GM23338 (cell line): ENCODE data around the gene DTNBP1. TPM values are rescaled to one million over a fixed set of nuclear protein-coding genes. Genes with fewer than 3 reads are reported as not detected.
A peak's percentile ranks its signal among the peaks of the same experiment; 100 is the strongest.

Experiments
- ATAC-seq: fragments of 200-7000 bp; cut with Tn5 transposase; 3 replicates; pipeline ENCODE4 v1.9.1; 2020
- DNase-seq: peaks from one replicate; pipeline ENCODE4 v3.0.0-alpha.2; 2015; ENCODE audit warnings: low spot score
- H2AFZ ChIP-seq: fragments of 200-600 bp; sonication (generic); 2 replicates; pipeline ENCODE4 v1.8.0; 2016; ENCODE audit warnings: antibody characterized with exemption, mild to moderate bottlenecking, moderate library complexity
- H3F3A ChIP-seq: fragments of 200-600 bp; sonication (generic); replicated peaks from 2 replicates; pipeline ENCODE4 v1.8.0; 2017; ENCODE audit warnings: antibody characterized with exemption, mixed run types, low read depth
- H3K27ac ChIP-seq: fragments of 200-600 bp; sonication (generic); 2 replicates; pipeline ENCODE4 v1.6.1; 2016; ENCODE audit warnings: low read depth
- H3K27me3 ChIP-seq: fragments of 200-600 bp; sonication (generic); 2 replicates; pipeline ENCODE4 v1.8.0; 2016; ENCODE audit warnings: mild to moderate bottlenecking, mixed run types, moderate library complexity; ENCODE audit not compliant: insufficient read depth
- H3K36me3 ChIP-seq: fragments of 200-600 bp; sonication (generic); 2 replicates; pipeline ENCODE4 v1.8.0; 2016; ENCODE audit warnings: mild to moderate bottlenecking; ENCODE audit not compliant: insufficient read depth
- H3K4me1 ChIP-seq: fragments of 200-600 bp; sonication (generic); 2 replicates; pipeline ENCODE4 v1.8.0; 2016; ENCODE audit warnings: mild to moderate bottlenecking, moderate library complexity; ENCODE audit not compliant: insufficient read depth
- H3K4me2 ChIP-seq: fragments of 200-600 bp; sonication (generic); 2 replicates; pipeline ENCODE4 v1.7.1; 2017; ENCODE audit warnings: mixed run types
- H3K4me3 ChIP-seq: fragments of 200-600 bp; sonication (generic); 2 replicates; pipeline ENCODE4 v1.6.1; 2016; ENCODE audit warnings: mixed run types
- H3K79me2 ChIP-seq: fragments of 200-600 bp; sonication (generic); replicated peaks from 2 replicates; pipeline ENCODE4 v1.8.0; 2017; ENCODE audit warnings: mild to moderate bottlenecking; ENCODE audit not compliant: insufficient read depth
- H3K9me2 ChIP-seq: fragments of 200-600 bp; sonication (generic); 2 replicates; pipeline ENCODE4 v1.8.0; 2017; ENCODE audit not compliant: insufficient read depth
- H4K20me1 ChIP-seq: fragments of 200-600 bp; sonication (generic); replicated peaks from 2 replicates; pipeline ENCODE4 v1.8.0; 2017; ENCODE audit warnings: mild to moderate bottlenecking; ENCODE audit not compliant: insufficient read depth
- H3K27ac Mint-ChIP-seq: 2 replicates; pipeline ENCODE4 v1.8.0; 2020; ENCODE audit warnings: inconsistent platforms, mild to moderate bottlenecking, moderate library complexity, mixed read lengths
- H3K27me3 Mint-ChIP-seq: 3 replicates; pipeline ENCODE4 v1.8.0; 2022; ENCODE audit warnings: low read depth, mild to moderate bottlenecking, moderate library complexity, mixed read lengths, inconsistent platforms; ENCODE audit not compliant: insufficient read depth, poor library complexity
- H3K36me3 Mint-ChIP-seq: 3 replicates; pipeline ENCODE4 v1.8.0; 2021; ENCODE audit warnings: low read depth, mild to moderate bottlenecking, inconsistent platforms, moderate library complexity, mixed read lengths
- H3K4me1 Mint-ChIP-seq: 3 replicates; pipeline ENCODE4 v1.8.0; 2020; ENCODE audit warnings: mild to moderate bottlenecking, inconsistent platforms, mixed read lengths
- H3K4me3 Mint-ChIP-seq: 3 replicates; pipeline ENCODE4 v1.8.0; 2021; ENCODE audit warnings: moderate library complexity, mild to moderate bottlenecking, inconsistent platforms, mixed read lengths
- H3K9me3 Mint-ChIP-seq: 3 replicates; pipeline ENCODE4 v1.8.0; 2020; ENCODE audit warnings: moderate library complexity, mild to moderate bottlenecking, inconsistent platforms, mixed read lengths
- CREB1 ChIP-seq: fragments of 250-450 bp; sonication (Bioruptor Pico); IDR thresholded peaks from 2 replicates; pipeline ENCODE4 v1.5.0; 2020; ENCODE audit warnings: low read depth, mild to moderate bottlenecking, moderate library complexity
- EZH2 ChIP-seq: fragments of 200-600 bp; sonication (generic); IDR thresholded peaks from one replicate; pipeline ENCODE4 v1.8.0; 2017; ENCODE audit warnings: antibody characterized with exemption, mild to moderate bottlenecking, low read depth; ENCODE audit not compliant: unreplicated experiment
- EZH2phosphoT487 ChIP-seq: fragments of 200-600 bp; sonication (generic); IDR thresholded peaks from one replicate; pipeline ENCODE4 v1.8.1; 2018; ENCODE audit warnings: antibody characterized with exemption; ENCODE audit not compliant: unreplicated experiment
- JUNB ChIP-seq: IDR thresholded peaks from one replicate; pipeline ENCODE4 v1.6.1; 2016; ENCODE audit warnings: antibody characterized with exemption; ENCODE audit not compliant: unreplicated experiment
- NANOG ChIP-seq: IDR thresholded peaks from 2 replicates; pipeline ENCODE4 v1.6.1; 2016; ENCODE audit warnings: antibody characterized with exemption, borderline replicate concordance
- POLR2AphosphoS5 ChIP-seq: IDR thresholded peaks from 2 replicates; pipeline ENCODE4 v1.6.1; 2016; ENCODE audit warnings: antibody characterized with exemption, low read depth
- STAT1 ChIP-seq: IDR thresholded peaks from one replicate; pipeline ENCODE4 v1.6.1; 2016; ENCODE audit warnings: antibody characterized with exemption; ENCODE audit not compliant: unreplicated experiment
- ZNF114 ChIP-seq: fragments of 250-450 bp; sonication (Bioruptor Pico); IDR thresholded peaks from 2 replicates; pipeline ENCODE4 v1.5.0; 2020; ENCODE audit warnings: mild to moderate bottlenecking, moderate library complexity
- ZNF331 ChIP-seq: fragments of 250-450 bp; sonication (Bioruptor Pico); IDR thresholded peaks from 2 replicates; pipeline ENCODE4 v1.5.0; 2020; ENCODE audit warnings: low read depth, mild to moderate bottlenecking, moderate library complexity
- polyA plus RNA-seq: library from polyadenylated mRNA; unstranded; fragments of >200 nt; fragmentation: Nextera tagmentation; extraction: Ambion mirVana; gene quantifications from 2 replicates; pipeline ENCODE4 v1.2.1, GENCODE V29; 2016
- total RNA-seq: library from RNA; depleted of rRNA; stranded (reverse); fragments of >200 nt; shearing (Covaris generic); gene quantifications from 2 replicates; pipeline ENCODE4 v1.2.3, GENCODE V29; 2014
- TF ChIP-seq, protein P1 (sequence below), 2 experiments: fragments of 200-600 bp in 1 of 2; sonication (generic) in 1 of 2; conservative IDR thresholded peaks; 2 replicates each; pipeline versions ENCODE4 v1.5.1 to v1.6.1; 2016 to 2017; ENCODE audit warnings: antibody characterized with exemption in 2 of 2, low read depth in 2 of 2, mild to moderate bottlenecking in 2 of 2, moderate library complexity in 1 of 2
- TF ChIP-seq, protein P2 (sequence below): IDR thresholded peaks from 2 replicates; pipeline ENCODE4 v1.6.1; 2016; ENCODE audit warnings: antibody characterized with exemption
- TF ChIP-seq, protein P3 (sequence below): fragments of 250-450 bp; sonication (Bioruptor Pico); IDR thresholded peaks from 2 replicates; pipeline ENCODE4 v1.5.0; 2020; ENCODE audit warnings: mild to moderate bottlenecking, moderate library complexity
- TF ChIP-seq, protein P4 (sequence below): IDR thresholded peaks from one replicate; pipeline ENCODE4 v1.6.1; 2018; ENCODE audit warnings: antibody characterized with exemption; ENCODE audit not compliant: unreplicated experiment

DTNBP1 gene
- total and polyA plus RNA-seq, 2 experiments from 2014 or later: 12.1 to 20.1 TPM

DNA sequence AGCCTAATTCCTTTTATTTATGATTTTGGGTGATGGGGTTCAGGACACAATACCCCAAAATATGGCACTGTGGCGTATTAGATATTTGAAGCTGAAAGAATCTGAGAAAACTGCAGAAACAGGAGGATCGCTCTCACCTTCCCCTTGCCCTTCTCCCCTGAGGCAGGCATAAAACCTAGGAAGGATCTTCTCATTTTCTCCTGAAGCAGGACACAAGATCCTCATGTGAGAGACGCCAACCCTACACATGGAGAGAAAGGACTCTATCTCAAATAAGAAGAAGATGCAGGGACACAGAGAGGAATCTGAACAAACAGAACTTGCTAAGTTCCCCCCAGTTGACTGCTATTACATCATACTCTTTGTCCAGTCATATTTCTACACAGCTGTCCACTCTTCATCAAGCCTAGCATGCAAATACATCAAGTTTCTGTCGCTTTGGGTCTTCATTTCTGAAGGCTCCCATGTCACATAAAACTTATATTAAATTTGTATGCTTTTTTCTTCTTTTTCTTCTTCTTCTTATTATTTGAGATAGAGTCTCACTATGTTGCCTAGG lies 109.0 kb downstream of the DTNBP1 start:
- Mint-ChIP-seq H3K27me3 (peaks cover 6% of the 10 kb centered on the region), H3K27ac (peak overlapping the region; percentile 70; the same call in 1 of the 2 replicates), H3K9me3 (no peaks in the 10 kb centered on the region; the same call in 2 of the 3 replicates), H3K36me3 (no peaks in the 10 kb centered on the region), H3K4me1 (peaks cover 56% of the 10 kb centered on the region), H3K4me3 (no peak overlapping the region)
- H4K20me1 ChIP-seq: no peaks in the 10 kb centered on the region
- H3K4me1 ChIP-seq: peaks cover 60% of the 10 kb centered on the region
- no peak for ATAC-seq
- TF ChIP-seq ZNF114 (CRISPR knock-in tag): no peak
- TF ChIP-seq, protein P1, sequence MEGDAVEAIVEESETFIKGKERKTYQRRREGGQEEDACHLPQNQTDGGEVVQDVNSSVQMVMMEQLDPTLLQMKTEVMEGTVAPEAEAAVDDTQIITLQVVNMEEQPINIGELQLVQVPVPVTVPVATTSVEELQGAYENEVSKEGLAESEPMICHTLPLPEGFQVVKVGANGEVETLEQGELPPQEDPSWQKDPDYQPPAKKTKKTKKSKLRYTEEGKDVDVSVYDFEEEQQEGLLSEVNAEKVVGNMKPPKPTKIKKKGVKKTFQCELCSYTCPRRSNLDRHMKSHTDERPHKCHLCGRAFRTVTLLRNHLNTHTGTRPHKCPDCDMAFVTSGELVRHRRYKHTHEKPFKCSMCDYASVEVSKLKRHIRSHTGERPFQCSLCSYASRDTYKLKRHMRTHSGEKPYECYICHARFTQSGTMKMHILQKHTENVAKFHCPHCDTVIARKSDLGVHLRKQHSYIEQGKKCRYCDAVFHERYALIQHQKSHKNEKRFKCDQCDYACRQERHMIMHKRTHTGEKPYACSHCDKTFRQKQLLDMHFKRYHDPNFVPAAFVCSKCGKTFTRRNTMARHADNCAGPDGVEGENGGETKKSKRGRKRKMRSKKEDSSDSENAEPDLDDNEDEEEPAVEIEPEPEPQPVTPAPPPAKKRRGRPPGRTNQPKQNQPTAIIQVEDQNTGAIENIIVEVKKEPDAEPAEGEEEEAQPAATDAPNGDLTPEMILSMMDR (conservative IDR thresholded peaks at IDR 0.05; ENCODE audit: low read depth in 2 of 2): no peak
- no peak for TF ChIP-seq EZH2phosphoT487
- TF ChIP-seq ZNF331: no peak
- TF ChIP-seq, protein P2, sequence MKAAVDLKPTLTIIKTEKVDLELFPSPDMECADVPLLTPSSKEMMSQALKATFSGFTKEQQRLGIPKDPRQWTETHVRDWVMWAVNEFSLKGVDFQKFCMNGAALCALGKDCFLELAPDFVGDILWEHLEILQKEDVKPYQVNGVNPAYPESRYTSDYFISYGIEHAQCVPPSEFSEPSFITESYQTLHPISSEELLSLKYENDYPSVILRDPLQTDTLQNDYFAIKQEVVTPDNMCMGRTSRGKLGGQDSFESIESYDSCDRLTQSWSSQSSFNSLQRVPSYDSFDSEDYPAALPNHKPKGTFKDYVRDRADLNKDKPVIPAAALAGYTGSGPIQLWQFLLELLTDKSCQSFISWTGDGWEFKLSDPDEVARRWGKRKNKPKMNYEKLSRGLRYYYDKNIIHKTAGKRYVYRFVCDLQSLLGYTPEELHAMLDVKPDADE: no peak
- TF ChIP-seq, protein P3, sequence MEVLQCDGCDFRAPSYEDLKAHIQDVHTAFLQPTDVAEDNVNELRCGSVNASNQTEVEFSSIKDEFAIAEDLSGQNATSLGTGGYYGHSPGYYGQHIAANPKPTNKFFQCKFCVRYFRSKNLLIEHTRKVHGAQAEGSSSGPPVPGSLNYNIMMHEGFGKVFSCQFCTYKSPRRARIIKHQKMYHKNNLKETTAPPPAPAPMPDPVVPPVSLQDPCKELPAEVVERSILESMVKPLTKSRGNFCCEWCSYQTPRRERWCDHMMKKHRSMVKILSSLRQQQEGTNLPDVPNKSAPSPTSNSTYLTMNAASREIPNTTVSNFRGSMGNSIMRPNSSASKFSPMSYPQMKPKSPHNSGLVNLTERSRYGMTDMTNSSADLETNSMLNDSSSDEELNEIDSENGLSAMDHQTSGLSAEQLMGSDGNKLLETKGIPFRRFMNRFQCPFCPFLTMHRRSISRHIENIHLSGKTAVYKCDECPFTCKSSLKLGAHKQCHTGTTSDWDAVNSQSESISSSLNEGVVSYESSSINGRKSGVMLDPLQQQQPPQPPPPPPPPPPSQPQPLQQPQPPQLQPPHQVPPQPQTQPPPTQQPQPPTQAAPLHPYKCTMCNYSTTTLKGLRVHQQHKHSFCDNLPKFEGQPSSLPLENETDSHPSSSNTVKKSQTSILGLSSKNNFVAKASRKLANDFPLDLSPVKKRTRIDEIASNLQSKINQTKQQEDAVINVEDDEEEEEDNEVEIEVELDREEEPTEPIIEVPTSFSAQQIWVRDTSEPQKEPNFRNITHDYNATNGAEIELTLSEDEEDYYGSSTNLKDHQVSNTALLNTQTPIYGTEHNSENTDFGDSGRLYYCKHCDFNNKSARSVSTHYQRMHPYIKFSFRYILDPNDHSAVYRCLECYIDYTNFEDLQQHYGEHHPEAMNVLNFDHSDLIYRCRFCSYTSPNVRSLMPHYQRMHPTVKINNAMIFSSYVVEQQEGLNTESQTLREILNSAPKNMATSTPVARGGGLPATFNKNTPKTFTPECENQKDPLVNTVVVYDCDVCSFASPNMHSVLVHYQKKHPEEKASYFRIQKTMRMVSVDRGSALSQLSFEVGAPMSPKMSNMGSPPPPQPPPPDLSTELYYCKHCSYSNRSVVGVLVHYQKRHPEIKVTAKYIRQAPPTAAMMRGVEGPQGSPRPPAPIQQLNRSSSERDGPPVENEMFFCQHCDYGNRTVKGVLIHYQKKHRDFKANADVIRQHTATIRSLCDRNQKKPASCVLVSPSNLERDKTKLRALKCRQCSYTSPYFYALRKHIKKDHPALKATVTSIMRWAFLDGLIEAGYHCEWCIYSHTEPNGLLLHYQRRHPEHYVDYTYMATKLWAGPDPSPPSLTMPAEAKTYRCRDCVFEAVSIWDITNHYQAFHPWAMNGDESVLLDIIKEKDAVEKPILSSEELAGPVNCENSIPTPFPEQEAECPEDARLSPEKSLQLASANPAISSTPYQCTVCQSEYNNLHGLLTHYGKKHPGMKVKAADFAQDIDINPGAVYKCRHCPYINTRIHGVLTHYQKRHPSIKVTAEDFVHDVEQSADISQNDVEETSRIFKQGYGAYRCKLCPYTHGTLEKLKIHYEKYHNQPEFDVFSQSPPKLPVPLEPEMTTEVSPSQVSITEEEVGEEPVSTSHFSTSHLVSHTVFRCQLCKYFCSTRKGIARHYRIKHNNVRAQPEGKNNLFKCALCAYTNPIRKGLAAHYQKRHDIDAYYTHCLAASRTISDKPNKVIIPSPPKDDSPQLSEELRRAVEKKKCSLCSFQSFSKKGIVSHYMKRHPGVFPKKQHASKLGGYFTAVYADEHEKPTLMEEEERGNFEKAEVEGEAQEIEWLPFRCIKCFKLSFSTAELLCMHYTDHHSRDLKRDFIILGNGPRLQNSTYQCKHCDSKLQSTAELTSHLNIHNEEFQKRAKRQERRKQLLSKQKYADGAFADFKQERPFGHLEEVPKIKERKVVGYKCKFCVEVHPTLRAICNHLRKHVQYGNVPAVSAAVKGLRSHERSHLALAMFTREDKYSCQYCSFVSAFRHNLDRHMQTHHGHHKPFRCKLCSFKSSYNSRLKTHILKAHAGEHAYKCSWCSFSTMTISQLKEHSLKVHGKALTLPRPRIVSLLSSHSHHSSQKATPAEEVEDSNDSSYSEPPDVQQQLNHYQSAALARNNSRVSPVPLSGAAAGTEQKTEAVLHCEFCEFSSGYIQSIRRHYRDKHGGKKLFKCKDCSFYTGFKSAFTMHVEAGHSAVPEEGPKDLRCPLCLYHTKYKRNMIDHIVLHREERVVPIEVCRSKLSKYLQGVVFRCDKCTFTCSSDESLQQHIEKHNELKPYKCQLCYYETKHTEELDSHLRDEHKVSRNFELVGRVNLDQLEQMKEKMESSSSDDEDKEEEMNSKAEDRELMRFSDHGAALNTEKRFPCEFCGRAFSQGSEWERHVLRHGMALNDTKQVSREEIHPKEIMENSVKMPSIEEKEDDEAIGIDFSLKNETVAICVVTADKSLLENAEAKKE: no peak
- TF ChIP-seq CREB1 (CRISPR knock-in tag): no peak
- no peak for TF ChIP-seq POLR2AphosphoS5
- TF ChIP-seq, protein P4, sequence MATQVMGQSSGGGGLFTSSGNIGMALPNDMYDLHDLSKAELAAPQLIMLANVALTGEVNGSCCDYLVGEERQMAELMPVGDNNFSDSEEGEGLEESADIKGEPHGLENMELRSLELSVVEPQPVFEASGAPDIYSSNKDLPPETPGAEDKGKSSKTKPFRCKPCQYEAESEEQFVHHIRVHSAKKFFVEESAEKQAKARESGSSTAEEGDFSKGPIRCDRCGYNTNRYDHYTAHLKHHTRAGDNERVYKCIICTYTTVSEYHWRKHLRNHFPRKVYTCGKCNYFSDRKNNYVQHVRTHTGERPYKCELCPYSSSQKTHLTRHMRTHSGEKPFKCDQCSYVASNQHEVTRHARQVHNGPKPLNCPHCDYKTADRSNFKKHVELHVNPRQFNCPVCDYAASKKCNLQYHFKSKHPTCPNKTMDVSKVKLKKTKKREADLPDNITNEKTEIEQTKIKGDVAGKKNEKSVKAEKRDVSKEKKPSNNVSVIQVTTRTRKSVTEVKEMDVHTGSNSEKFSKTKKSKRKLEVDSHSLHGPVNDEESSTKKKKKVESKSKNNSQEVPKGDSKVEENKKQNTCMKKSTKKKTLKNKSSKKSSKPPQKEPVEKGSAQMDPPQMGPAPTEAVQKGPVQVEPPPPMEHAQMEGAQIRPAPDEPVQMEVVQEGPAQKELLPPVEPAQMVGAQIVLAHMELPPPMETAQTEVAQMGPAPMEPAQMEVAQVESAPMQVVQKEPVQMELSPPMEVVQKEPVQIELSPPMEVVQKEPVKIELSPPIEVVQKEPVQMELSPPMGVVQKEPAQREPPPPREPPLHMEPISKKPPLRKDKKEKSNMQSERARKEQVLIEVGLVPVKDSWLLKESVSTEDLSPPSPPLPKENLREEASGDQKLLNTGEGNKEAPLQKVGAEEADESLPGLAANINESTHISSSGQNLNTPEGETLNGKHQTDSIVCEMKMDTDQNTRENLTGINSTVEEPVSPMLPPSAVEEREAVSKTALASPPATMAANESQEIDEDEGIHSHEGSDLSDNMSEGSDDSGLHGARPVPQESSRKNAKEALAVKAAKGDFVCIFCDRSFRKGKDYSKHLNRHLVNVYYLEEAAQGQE: no peak
- TF ChIP-seq EZH2: no peak
- TF ChIP-seq NANOG: no peak
- TF ChIP-seq JUNB: no peak
- TF ChIP-seq STAT1: no peak
- H3K4me2 ChIP-seq: no peak overlapping the region
- no peaks in the 10 kb centered on the region for H3F3A ChIP-seq
- DNase-seq: no peak
- no peak overlapping the region for H3K4me3 ChIP-seq
- H3K27me3 ChIP-seq: no peaks in the 10 kb centered on the region
- no peak overlapping the region for H3K27ac ChIP-seq
- H3K36me3 ChIP-seq: no peaks in the 10 kb centered on the region
- H3K79me2 ChIP-seq: no peaks in the 10 kb centered on the region
- peaks cover 3% of the 10 kb centered on the region; the same call in 1 of the 2 replicates for H3K9me2 ChIP-seq
- H2AFZ ChIP-seq: no peak overlapping the region
